CD4-positive, CD25-positive, alpha-beta regulatory T cell (primary cell): ENCODE data around the gene LZTR1. TPM values are rescaled to one million over a fixed set of nuclear protein-coding genes. Genes with fewer than 3 reads are reported as not detected.

Source experiments
- ATAC-seq, 2 donors: fragments of 150-1000 bp; cut with Tn5 transposase; one replicate each; pipeline ENCODE4 v1.10.0; 2021; ENCODE audit warnings: low read depth in 2 of 2, moderate number of reproducible peaks in 2 of 2, moderate library complexity in 1 of 2
- DNase-seq, 3 donors: peaks; one replicate each; pipeline versions ENCODE4 v3.0.0 to v3.0.0-alpha.2; 2012 to 2022; ENCODE audit warnings: mixed read lengths in 1 of 3
- H3K27ac ChIP-seq: one replicate; pipeline ENCODE4 v1.7.0; 2013; ENCODE audit warnings: mild to moderate bottlenecking, low read length; ENCODE audit not compliant: insufficient read depth, poor library complexity, severe bottlenecking
- H3K27me3 ChIP-seq: one replicate; pipeline ENCODE4 v1.7.0; 2013; ENCODE audit warnings: low read length; ENCODE audit not compliant: control insufficient read depth, insufficient read depth
- H3K36me3 ChIP-seq: one replicate; pipeline ENCODE4 v1.7.0; 2013; ENCODE audit warnings: mild to moderate bottlenecking, low read length, moderate library complexity; ENCODE audit not compliant: control insufficient read depth, insufficient read depth
- H3K4me1 ChIP-seq: 2 replicates; pipeline ENCODE4 v1.7.0; 2013; ENCODE audit warnings: mild to moderate bottlenecking, low read length; ENCODE audit not compliant: insufficient read depth, control insufficient read depth, poor library complexity, severe bottlenecking
- H3K4me3 ChIP-seq: one replicate; pipeline ENCODE4 v1.7.0; 2013; ENCODE audit warnings: low read depth, mild to moderate bottlenecking, low read length, moderate library complexity
- H3K9me3 ChIP-seq, 2 experiments: 1 replicate in 1 of 2; 2 replicates in 1 of 2; pipeline ENCODE4 v1.7.0; 2013; ENCODE audit warnings: low read length in 2 of 2, mild to moderate bottlenecking in 1 of 2, moderate library complexity in 1 of 2; ENCODE audit not compliant: control insufficient read depth in 2 of 2
- H3K27ac Mint-ChIP-seq, 3 donors: one replicate each; pipeline ENCODE4 v1.8.0; 2020 to 2022; ENCODE audit warnings: mild to moderate bottlenecking in 3 of 3, mixed read lengths in 3 of 3, moderate library complexity in 2 of 3
- H3K27me3 Mint-ChIP-seq: one replicate; pipeline ENCODE4 v1.8.0; 2022; ENCODE audit warnings: mild to moderate bottlenecking, mixed read lengths
- H3K36me3 Mint-ChIP-seq: one replicate; pipeline ENCODE4 v1.8.0; 2020; ENCODE audit warnings: mixed read lengths
- H3K4me1 Mint-ChIP-seq, 4 donors: one replicate each; pipeline ENCODE4 v1.8.0; 2020 to 2022; ENCODE audit warnings: mixed read lengths in 4 of 4, mild to moderate bottlenecking in 1 of 4
- H3K4me3 Mint-ChIP-seq, 4 donors: one replicate each; pipeline ENCODE4 v1.8.0; 2020 to 2022; ENCODE audit warnings: mild to moderate bottlenecking in 4 of 4, mixed read lengths in 4 of 4, moderate library complexity in 3 of 4
- H3K9me3 Mint-ChIP-seq, 7 donors: one replicate each; pipeline ENCODE4 v1.8.0; 2020 to 2022; ENCODE audit warnings: mixed read lengths in 7 of 7, mild to moderate bottlenecking in 3 of 7, moderate library complexity in 2 of 7
- polyA plus RNA-seq, 4 donors: library from polyadenylated mRNA; unstranded; fragments of 300-500 nt; fragmentation: Illumina TruSeq; gene quantifications; one replicate each; pipeline ENCODE4 v1.2.3, GENCODE V29; 2021
- total RNA-seq: library from RNA; stranded (reverse); gene quantifications from one replicate; pipeline ENCODE4 v1.2.3, GENCODE V29; 2022

The LZTR1 gene
- total and polyA plus RNA-seq, 5 donors from 2014 or later: 9.6 to 69.4 (median 12.1) TPM

DNA sequence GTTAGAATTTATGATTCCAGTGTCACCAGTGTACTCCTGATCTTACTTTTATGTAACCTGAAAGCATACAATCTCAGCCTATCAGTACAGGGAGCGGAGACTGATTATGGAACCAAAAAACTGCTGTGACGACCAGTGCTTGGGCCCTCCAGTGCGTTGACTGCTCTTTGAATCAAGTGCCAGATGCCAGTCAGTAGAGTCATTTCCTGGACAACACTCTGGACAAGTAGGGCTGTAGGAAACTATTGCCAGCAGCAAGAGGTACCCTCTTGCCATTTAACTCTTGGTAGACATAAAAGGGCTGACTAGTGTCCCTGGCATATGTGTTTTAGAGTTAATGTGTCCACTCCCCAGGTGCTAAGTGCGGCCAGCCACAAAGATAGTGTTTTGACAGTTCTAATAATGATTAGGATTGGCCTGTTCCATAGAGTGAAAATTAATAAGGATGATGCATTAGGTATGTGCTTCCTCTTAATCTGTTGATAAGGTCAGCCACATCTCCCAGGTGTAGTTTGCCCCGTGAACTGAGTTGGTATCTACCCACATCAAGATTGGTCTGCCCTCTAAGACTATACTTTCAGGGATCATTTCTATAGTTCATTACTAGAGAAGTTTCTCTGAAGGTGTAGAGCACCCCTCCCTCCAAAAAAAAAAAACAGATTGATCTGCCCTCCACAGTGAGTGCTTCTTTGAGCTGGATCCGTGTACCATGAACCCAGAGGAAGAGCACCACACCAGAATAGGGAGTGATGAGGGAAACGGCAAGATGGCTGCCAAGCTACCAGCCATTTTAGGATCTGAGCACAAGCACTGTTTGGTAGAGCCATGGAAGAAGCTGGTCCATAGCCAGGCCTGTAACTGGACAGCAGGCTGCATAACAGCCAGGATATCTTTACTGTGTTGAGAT lies 35.8 kb upstream of the LZTR1 start:
- H3K4me1 ChIP-seq: peaks cover 21% of the 10 kb centered on the region
- H3K4me3 Mint-ChIP-seq: peak overlapping the region in 2 of 4 donors; percentile 22 to 58
- H3K27ac Mint-ChIP-seq: peak overlapping the region; percentile 73 to 91 (median 79)

DNA sequence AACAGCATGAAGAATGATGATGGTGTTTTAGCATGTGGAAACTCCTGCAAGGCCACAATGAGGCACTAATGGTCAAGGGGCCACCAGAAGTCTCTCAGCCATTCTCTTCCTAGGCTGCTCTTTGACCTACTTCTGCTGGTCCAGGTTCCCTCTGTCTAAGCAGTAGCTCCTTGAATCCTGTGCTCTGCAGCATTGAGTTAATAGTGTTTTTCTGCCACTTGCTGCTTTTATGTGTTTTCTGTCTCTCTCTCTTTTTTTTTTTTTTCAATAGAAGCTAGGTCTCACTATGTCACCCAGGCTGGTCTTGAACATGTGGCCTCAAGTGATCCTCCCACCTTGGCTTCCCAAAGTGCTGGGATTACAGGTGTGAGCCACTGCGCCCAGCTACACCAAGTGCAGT lies 35.1 kb upstream of the LZTR1 start:
- H3K4me1 Mint-ChIP-seq: peaks cover 39 to 67% (median 50%) of the 10 kb centered on the region in 4 donors
- H3K9me3 Mint-ChIP-seq: no peaks in the 10 kb centered on the region
- Histone ChIP-seq H3K4me1 (peaks cover 17% of the 10 kb centered on the region), H3K27ac (no peak overlapping the region), H3K27me3 (no peaks in the 10 kb centered on the region), H3K4me3 (no peak overlapping the region), H3K9me3 (no peaks in the 10 kb centered on the region), H3K36me3 (peaks cover 36% of the 10 kb centered on the region)
- peak overlapping the region in 2 of 3 donors; percentile 73 to 79 for H3K27ac Mint-ChIP-seq
- DNase-seq: no peak
- ATAC-seq: no peak
- H3K4me3 Mint-ChIP-seq: no peak overlapping the region
- no peaks in the 10 kb centered on the region for H3K27me3 Mint-ChIP-seq
- H3K36me3 Mint-ChIP-seq: peaks cover 22% of the 10 kb centered on the region

More for the DNA sequence above, 35.8 kb upstream of the LZTR1 start:
- H3K9me3 Mint-ChIP-seq: no peaks in the 10 kb centered on the region
- ATAC-seq: no peak
- H3K36me3 Mint-ChIP-seq: peaks cover 22% of the 10 kb centered on the region
- no peaks in the 10 kb centered on the region for H3K27me3 ChIP-seq
- H3K4me1 Mint-ChIP-seq: peaks cover 42 to 72% (median 55%) of the 10 kb centered on the region in 4 donors
- DNase-seq: no peak
- H3K36me3 ChIP-seq: peaks cover 30% of the 10 kb centered on the region
- H3K27me3 Mint-ChIP-seq: no peaks in the 10 kb centered on the region
- H3K9me3 ChIP-seq: no peaks in the 10 kb centered on the region
- H3K27ac ChIP-seq: no peak overlapping the region
- no peak overlapping the region for H3K4me3 ChIP-seq

DNA sequence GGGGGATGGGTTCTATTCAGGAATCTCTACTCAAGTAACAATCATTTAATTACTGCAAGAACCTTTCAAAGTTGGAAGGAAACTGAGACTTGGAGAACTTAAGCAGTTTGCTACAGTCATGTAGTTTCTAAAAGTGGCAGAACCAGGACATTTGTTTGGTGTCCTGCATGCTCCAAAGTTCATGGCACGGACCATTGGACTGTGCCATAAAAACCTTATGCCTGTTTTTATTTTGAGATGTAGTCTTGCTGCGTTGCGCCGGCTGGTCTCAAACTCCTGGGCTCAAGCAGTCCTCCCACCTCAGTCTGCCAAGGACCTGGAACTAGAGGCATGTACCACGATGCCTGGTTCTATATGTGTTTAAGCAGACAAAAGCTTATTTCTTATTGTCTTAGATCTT lies 33.6 kb upstream of the LZTR1 start:
- Mint-ChIP-seq H3K9me3 (no peaks in the 10 kb centered on the region), H3K27ac (peak overlapping the region in 2 of 3 donors; percentile 10 to 29), H3K4me1 (peaks cover 28 to 52% (median 38%) of the 10 kb centered on the region in 4 donors), H3K4me3 (no peak overlapping the region), H3K27me3 (no peaks in the 10 kb centered on the region), H3K36me3 (peaks cover 19% of the 10 kb centered on the region)
- Histone ChIP-seq H3K27ac (no peak overlapping the region), H3K4me3 (no peak overlapping the region), H3K4me1 (peaks cover 17% of the 10 kb centered on the region), H3K9me3 (no peaks in the 10 kb centered on the region), H3K27me3 (no peaks in the 10 kb centered on the region), H3K36me3 (peaks cover 51% of the 10 kb centered on the region)
- no peak for ATAC-seq
- DNase-seq: no peak

DNA sequence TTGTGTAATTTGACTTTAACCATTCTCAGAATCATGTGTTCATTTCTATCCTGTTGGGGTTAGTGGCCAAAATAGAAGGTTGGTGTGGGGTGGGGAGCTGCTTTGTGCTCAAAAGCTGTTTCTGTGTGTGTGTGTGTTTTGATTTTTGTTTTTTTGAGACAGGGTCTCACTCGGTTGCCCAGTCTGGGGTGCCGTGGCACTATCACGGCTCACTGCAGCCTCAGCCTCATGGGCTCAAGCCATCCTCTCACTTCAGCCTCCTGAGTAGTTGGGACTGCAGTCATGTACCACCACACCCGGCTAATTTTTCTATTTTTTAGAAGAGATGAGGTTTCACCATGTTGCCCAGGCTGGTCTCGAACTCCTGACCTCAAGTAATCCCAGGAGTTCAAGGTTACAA lies 33.1 kb upstream of the LZTR1 start:
- no peaks in the 10 kb centered on the region for H3K9me3 Mint-ChIP-seq
- H3K36me3 ChIP-seq: peaks cover 55% of the 10 kb centered on the region
- peaks cover 23 to 47% (median 33%) of the 10 kb centered on the region in 4 donors for H3K4me1 Mint-ChIP-seq
- H3K4me3 Mint-ChIP-seq: no peak overlapping the region
- DNase-seq (no peak), ATAC-seq (no peak)
- no peak overlapping the region for H3K27ac ChIP-seq
- H3K36me3 Mint-ChIP-seq: peaks cover 25% of the 10 kb centered on the region
- H3K27me3 ChIP-seq: no peaks in the 10 kb centered on the region
- H3K27ac Mint-ChIP-seq: no peak overlapping the region
- peaks cover 15% of the 10 kb centered on the region for H3K4me1 ChIP-seq
- H3K27me3 Mint-ChIP-seq: no peaks in the 10 kb centered on the region
- H3K9me3 ChIP-seq: no peaks in the 10 kb centered on the region
- no peak overlapping the region for H3K4me3 ChIP-seq

DNA sequence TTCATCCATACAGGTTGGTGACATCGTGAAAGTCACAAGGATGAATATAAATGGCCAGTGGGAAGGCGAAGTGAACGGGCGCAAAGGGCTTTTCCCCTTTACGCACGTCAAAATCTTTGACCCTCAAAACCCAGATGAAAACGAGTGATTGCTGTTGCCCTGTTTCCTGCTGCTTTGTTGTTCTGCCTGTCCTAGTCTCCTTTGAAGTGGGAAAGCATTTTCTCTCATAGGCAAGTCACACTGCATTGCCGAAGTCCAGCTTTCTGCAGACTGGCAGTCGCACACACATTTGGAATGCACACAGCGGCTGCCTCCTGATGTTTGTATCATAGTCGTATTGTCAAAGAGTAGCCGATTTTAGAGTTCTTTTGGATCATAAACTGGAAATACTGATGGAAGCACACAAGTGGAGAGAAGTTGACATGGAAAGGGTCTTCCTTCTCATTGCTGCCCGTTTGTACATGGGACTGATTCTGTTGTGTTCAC lies 32.4 kb upstream of the LZTR1 start:
- no peak for DNase-seq
- Mint-ChIP-seq H3K9me3 (no peaks in the 10 kb centered on the region), H3K4me1 (peaks cover 23 to 44% (median 33%) of the 10 kb centered on the region in 4 donors), H3K27ac (peak overlapping the region in 1 of 3 donors; percentile 67), H3K36me3 (peaks cover 25% of the 10 kb centered on the region), H3K27me3 (no peaks in the 10 kb centered on the region), H3K4me3 (no peak overlapping the region)
- Histone ChIP-seq H3K36me3 (peaks cover 58% of the 10 kb centered on the region), H3K27ac (no peak overlapping the region), H3K4me3 (no peak overlapping the region), H3K27me3 (no peaks in the 10 kb centered on the region), H3K9me3 (no peaks in the 10 kb centered on the region), H3K4me1 (peaks cover 7% of the 10 kb centered on the region)
- ATAC-seq: no peak

DNA sequence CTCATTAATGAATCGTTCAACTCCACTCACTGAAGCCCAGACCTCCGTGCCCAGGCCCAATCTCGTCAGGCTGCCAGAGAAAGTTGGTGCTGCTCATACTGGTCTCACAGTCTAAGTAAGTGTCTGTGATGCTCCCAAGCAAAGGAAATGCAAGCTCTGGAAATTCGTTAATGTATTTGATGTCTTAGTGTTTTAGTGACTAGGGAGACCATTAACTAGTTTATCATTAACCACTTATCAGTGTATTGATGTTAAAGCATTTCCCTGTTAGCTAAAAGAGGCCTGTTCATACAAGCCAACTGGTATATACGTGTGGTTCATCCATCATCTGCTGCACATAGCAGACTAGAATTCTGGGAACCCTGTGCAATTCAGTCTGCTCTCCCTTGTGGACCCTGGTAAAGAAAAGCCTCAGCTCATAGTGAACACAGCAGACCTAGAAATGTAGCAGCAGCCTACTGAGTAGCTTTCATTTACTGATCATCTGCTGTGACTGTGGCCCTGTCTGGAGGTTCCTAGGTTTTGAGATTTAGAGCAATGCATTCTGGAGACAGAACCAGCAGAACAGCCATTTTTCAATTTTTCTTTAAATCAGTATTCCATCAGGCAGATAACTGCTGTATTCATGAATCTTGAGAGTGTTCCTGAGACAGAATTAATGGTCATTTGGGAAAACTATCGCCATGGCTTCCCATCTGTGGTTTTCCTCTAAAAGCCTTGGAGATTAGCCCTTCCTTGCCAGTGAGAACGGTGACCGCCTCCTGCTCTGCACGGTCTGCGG lies 30.8 kb upstream of the LZTR1 start:
- no peaks in the 10 kb centered on the region for H3K9me3 Mint-ChIP-seq
- no peak for DNase-seq
- H3K36me3 Mint-ChIP-seq: peaks cover 19% of the 10 kb centered on the region
- H3K4me1 Mint-ChIP-seq: peaks cover 9 to 29% (median 21%) of the 10 kb centered on the region in 4 donors
- Histone ChIP-seq H3K9me3 (no peaks in the 10 kb centered on the region), H3K27me3 (no peaks in the 10 kb centered on the region), H3K36me3 (peaks cover 55% of the 10 kb centered on the region), H3K4me3 (no peak overlapping the region), H3K27ac (no peak overlapping the region), H3K4me1 (no peaks in the 10 kb centered on the region)
- H3K27ac Mint-ChIP-seq: no peak overlapping the region
- H3K4me3 Mint-ChIP-seq: peak overlapping the region in 1 of 4 donors; percentile 79
- peaks cover 3% of the 10 kb centered on the region for H3K27me3 Mint-ChIP-seq
- no peak for ATAC-seq

DNA sequence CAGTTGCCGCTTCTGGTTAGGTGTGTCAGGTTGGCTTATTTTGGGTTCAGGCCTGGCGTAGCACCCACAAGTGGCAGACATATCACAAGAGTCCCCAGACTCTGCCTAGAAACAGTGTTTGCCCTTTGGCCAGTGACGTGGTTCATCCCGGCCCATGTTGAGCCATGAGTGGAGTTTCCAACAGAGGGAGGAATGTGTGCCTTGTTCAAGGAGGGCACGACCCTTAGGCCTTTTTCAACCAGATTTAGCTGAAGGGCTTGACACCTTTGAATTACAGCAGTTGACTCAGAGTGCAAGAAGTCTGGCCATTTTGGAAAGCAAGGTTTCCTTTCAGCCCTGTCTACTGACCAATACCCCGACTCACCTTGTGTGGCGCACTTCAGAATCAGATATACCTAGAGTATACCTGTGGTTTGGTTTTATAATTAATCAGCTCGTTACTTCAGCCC lies 30.1 kb upstream of the LZTR1 start:
- Histone ChIP-seq H3K27ac (no peak overlapping the region), H3K9me3 (no peaks in the 10 kb centered on the region), H3K27me3 (no peaks in the 10 kb centered on the region), H3K4me3 (no peak overlapping the region), H3K36me3 (peaks cover 51% of the 10 kb centered on the region), H3K4me1 (peaks cover 4% of the 10 kb centered on the region)
- ATAC-seq (no peak), DNase-seq (no peak)
- Mint-ChIP-seq H3K9me3 (no peaks in the 10 kb centered on the region), H3K4me1 (peaks cover 5 to 27% (median 15%) of the 10 kb centered on the region in 4 donors), H3K36me3 (peaks cover 15% of the 10 kb centered on the region), H3K4me3 (no peak overlapping the region), H3K27me3 (peaks cover 6% of the 10 kb centered on the region), H3K27ac (no peak overlapping the region)
